GM19463 (cell line): ENCODE results near the gene MAGEA3.
"Not testable (repeated sequence)": the region's sequence is repeated elsewhere in the genome, so short reads cannot be mapped to it uniquely, and the experiment has no call there.

Experiments
- ATAC-seq: cut with Tn5 transposase; IDR thresholded peaks from one replicate; pipeline ENCODE4 v1.9.1; 2021; ENCODE audit warnings: mild to moderate bottlenecking, moderate library complexity; ENCODE audit not compliant: unreplicated experiment

The MAGEA3 gene

DNA sequence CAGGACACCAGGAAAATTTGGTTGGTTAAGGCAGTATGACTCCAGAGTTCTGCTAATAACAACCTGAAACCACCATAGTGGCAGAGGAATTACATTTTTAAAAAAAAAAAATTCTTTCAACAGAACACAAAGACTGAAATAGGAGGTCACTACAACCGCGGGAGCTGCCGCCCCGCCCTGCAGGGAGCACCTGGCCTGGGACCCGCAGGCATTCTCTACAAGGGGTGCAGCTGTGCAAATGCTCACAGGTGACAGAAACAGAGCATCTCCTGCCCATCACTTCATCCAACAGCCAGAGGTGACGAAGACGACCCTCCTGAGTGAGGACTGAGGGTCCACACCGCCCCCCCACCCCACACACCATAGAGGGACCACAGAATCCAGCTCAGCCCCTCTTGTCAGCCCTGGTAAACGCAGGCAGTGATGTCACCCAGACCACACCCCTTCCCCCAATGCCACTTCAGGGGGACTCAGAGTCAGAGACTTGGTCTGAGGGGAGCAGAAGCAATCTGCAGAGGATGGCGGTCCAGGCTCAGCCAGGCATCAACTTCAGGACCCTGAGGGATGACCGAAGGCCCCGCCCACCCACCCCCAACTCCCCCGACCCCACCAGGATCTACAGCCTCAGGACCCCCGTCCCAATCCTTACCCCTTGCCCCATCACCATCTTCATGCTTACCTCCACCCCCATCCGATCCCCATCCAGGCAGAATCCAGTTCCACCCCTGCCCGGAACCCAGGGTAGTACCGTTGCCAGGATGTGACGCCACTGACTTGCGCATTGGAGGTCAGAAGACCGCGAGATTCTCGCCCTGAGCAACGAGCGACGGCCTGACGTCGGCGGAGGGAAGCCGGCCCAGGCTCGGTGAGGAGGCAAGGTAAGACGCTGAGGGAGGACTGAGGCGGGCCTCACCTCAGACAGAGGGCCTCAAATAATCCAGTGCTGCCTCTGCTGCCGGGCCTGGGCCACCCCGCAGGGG lies at the start of gene MAGEA3:
Gene MAGEA3 (plus strand): TSS at position 843 of the 980 bp plus-strand sequence. CDS start 2,039 bp downstream, outside the sequence.
- ATAC-seq, result not testable (repeated sequence)

- no peak for ATAC-seq
These were observed 46.5 kb upstream of the MAGEA3 start for GRCh38 chrX:152652060-152652459.

DNA sequence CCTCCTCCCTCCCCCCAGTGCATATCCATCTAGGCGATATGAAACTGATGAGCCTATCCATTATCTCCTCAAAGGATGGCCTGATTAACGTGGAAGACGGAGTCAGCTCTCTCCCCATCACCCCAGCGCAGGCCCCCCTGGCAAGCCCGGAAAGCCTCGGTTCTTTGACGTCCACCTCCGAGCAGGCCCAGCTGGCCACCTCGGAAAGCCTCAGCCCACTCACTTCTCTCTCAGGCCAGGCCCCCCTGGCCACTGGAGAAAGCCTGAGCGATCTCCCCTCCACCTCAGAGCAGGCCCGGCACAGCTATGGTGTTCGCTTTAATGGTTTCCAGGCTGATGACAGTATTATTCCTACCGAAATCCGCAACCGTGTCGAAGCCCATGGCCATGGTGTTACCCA lies 46.1 kb upstream of the MAGEA3 start:
- ATAC-seq, result no peak

DNA sequence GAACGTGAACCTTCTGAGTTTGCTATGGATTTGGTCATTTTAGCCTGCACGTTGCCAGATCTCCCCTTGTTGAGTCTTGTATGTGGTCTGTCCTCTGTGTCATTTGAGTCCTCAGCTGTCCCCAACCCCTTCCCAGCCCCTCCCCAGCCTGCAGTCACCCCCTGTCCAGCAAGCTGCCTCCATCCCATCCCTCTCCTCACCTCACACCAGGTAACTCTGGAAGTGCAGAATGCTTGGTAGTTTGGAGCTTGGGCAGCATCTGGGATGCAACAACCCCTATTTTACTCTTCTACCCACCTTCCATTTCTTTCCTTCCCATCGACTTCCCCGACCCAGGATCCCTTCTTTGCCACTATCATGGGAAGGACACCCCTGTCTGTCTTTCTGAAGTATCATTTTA lies 42.5 kb upstream of the MAGEA3 start:
- no peak for ATAC-seq

GRCh38 chrX:152656890-152657289 lies 41.7 kb upstream of the MAGEA3 start:
- ATAC-seq, result no peak

DNA sequence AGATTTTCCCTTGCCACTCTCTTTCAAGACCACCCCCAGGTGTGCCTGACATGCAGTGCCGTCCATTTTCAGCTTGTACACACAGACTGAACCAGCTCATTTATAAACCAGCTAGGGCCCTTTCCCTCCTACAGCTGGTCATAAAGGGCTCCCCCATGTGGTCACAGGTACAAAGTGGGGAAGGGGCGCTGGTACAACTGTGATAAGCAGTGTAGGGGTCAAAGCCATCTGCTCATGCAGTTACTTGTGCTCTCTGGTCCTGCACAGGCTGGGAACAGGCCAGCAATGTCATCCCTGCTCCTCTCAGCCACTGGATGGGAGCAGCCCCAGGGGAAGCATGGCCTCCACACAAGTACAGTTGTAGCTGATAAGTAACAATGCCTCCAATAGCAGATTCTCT lies 40.3 kb upstream of the MAGEA3 start:
- ATAC-seq, result no peak

- ATAC-seq, result no peak
These were observed 35.5 kb upstream of the MAGEA3 start for GRCh38 chrX:152663086-152663485.

- no peak for ATAC-seq
These were observed 24.5 kb upstream of the MAGEA3 start for GRCh38 chrX:152674135-152674534.

DNA sequence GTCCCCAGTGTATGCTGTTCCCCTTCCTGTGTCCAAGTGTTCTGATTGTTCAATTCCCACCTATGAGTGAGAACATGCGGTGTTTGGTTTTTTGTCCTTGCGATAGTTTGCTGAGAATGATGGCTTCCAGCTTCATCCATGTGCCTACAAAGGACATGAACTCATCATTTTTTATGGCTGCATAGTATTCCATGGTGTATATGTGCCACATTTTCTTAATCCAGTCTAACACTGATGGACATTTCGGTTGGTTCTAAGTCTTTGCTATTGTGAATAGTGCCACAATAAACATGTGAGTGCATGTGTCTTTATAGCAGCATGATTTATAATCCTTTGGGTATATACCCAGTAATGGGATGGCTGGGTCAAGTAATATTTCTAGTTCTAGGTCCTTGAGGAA lies 23.9 kb upstream of the MAGEA3 start:
- not testable (repeated sequence) for ATAC-seq

GRCh38 chrX:152681012-152681411 lies 17.6 kb upstream of the MAGEA3 start:
- ATAC-seq, result peak; percentile 96

GRCh38 chrX:152700390-152700789 lies 1.8 kb downstream of the MAGEA3 start:
- ATAC-seq, result not testable (repeated sequence)

GRCh38 chrX:152706500-152706899 lies 7.9 kb downstream of the MAGEA3 start:
- ATAC-seq, result not testable (repeated sequence)

DNA sequence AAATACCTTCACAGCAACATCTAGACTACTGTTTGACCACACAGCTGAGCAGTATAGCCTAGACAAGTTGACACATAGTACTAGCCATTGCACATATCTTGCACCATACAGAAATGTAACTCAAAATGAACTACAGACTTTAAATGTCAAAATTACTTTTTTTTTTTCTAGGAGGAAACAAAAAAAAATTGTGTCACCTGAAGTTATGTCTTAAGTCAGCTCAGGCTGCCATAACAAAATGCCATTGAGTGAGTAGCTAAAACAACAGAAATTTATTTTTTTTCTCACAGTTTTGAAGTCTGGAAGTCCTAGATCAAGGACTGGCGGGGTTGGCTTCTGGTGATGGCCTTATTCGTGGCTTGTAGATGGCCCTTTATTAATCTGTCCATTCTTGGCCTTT lies 10.6 kb downstream of the MAGEA3 start, which contains the start of gene CSAG2:
Gene CSAG2 (minus strand): TSS at position 101 of the 400 bp plus-strand sequence. CDS start 161 bp downstream, outside the sequence.
- ATAC-seq, result not testable (repeated sequence)

DNA sequence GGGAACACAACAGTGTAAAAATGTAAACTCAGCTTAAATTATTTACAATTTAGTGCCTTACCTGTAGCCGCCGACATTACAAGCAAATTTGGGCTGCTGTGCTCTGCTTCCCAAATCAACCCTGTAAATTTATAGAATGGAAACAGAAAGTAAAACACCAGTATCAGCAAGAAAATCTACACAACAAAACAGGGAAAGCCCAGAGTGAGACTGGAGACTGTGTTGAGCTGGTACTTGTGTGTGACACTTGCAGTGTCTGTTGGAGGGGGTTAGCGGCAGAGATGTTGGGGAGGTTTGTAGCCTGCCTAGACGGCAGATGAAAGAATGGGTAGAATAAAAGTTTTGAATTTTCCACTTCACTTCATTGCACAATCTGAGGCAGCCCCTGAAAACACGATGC lies 14.6 kb downstream of the MAGEA3 start:
- ATAC-seq, result not testable (repeated sequence)

- ATAC-seq, result not testable (repeated sequence)
These were observed 15.5 kb downstream of the MAGEA3 start, which contains the start of gene MAGEA2B for GRCh38 chrX:152713815-152714787. TSS of gene MAGEA2B (plus strand) at chrX:152714628. CDS start at chrX:152717107, 2,479 bp downstream.

DNA sequence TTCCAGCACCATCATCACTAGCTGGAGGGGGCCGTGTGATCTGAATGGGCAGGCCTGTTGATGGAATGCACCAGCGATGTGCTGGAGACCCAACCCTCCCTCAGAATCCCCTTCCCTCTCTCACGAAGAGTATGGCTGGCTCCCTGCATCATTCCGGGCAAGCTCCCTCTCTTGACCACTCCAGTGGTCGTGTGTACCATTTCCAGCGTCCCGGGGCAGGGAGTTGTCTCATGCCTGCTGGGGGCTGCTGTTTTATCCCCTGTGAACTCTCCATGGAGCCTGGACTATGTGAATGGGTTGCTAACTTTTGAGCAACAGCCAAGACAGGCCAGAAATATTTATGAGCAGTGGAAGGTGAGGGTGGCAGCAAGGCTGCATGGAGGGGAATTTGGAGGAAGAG lies 26.8 kb downstream of the MAGEA3 start:
- no peak for ATAC-seq

GRCh38 chrX:152733261-152733975 lies 34.8 kb downstream of the MAGEA3 start, which contains the start of the genes CSAG1 and MAGEA12:
TSS of gene CSAG1 (minus strand) at chrX:152733721. CDS start at chrX:152732460, 1,261 bp downstream.
TSS of gene MAGEA12 (plus strand) at chrX:152733757. CDS start at chrX:152736162, 2,405 bp downstream.
- ATAC-seq, result no peak

DNA sequence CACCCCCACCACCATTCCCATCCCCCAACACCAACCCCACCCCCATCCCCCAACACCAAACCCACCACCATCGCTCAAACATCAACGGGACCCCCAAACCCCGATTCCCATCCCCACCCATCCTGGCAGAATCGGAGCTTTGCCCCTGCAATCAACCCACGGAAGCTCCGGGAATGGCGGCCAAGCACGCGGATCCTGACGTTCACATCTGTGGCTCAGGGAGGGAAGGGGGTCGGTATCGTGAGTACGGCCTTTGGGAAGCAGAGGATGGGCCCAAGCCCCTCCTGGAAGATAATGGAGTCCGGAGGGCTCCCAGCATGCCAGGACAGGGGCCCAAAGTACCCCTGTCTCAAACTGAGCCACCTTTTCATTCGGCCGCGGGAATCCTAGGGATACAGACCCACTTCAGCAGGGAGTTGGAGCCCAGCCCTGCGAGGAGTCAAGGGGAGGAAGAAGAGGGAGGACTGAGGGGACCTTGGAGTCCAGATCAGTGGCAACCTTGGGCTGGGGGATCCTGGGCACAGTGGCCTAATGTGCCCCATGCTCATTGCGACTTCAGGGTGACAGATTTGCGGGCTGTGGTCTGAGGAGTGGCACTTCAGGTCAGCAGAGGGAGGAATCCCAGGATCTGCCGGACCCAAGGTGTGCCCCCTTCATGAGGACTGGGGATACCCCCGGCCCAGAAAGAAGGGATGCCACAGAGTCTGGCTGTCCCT lies 35.7 kb downstream of the MAGEA3 start:
- ATAC-seq, result not testable (repeated sequence)

DNA sequence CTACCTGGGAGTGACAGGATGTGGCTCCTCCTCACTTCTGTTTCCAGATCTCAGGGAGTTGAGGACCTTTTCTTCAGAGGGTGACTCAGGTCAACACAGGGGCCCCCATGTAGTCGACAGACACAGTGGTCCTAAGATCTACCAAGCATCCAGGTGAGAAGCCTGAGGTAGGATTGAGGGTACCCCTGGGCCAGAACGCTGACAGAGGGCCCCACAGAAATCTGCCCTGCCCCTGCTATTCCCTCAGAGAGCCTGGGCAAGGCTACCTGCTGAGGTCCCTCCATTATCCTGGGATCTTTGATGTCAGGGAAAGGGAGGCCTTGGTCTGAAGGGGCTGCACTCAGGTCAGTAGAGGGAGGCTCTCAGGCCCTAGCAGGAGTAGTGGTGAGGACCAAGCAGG lies 36.5 kb downstream of the MAGEA3 start:
- ATAC-seq, result no peak
